Liver (tissue), 3 donors: Measurements from ENCODE around the gene PSMB1.

Experiments
- CTCF ChIP-seq: fragments of 150-350 bp; IDR thresholded peaks from 2 replicates; pipeline ENCODE4 v1.5.1; 2017; ENCODE audit warnings: improper control_type of control experiment, low read depth, low read length; ENCODE audit not compliant: missing input control
- GABPA ChIP-seq, 2 donors: IDR thresholded peaks in 1 of 2; conservative IDR thresholded peaks in 1 of 2; 2 replicates each; pipeline ENCODE4 v1.6.1; 2016; ENCODE audit warnings: antibody characterized with exemption in 2 of 2, mild to moderate bottlenecking in 1 of 2, moderate library complexity in 1 of 2
- REST ChIP-seq: IDR thresholded peaks from 2 replicates; pipeline ENCODE4 v1.6.1; 2016; ENCODE audit warnings: antibody characterized with exemption, mild to moderate bottlenecking
- TAF1 ChIP-seq: conservative IDR thresholded peaks from 2 replicates; pipeline ENCODE4 v1.6.1; 2016; ENCODE audit warnings: antibody characterized with exemption, mild to moderate bottlenecking
- donor health status: healthy.
- donor health status: healthy.

- TF ChIP-seq TAF1 (no peak), REST (no peak), CTCF (no peak), GABPA (IDR thresholded peaks at IDR 0.05 in 1 of 2, conservative IDR thresholded peaks at IDR 0.05 in 1 of 2) (no peak)
Observed at GRCh38 chr6:170564936-170565530, 11.9 kb upstream of the PSMB1 start.
